Measurements from ENCODE around the gene POTEB2. TPM values are rescaled to one million over a fixed set of nuclear protein-coding genes. Genes with fewer than 3 reads are reported as not detected.
"Not testable (repeated sequence)": the region's sequence is repeated elsewhere in the genome, so short reads cannot be mapped to it uniquely, and the experiment has no call there.

POTEB2 gene
- total RNA-seq = not detected

DNA sequence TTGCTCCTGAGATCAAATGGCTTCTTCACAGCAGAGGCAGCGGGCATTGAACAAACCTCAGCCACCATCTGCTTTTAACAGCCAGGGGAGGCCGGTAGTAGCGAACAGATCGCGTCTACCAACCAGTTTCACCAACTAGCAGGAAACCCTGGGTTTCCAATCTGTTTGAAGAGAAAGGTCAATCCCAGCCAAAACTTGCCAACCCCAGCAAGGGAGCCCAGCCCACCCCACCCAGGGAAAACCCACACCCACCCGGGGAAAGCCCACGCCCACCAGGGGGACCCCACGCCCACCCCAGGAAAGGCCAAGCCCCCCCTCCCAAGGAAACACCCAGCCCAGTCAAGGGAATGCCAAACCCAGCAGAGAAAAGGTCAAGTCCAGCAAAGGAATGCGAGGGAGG is at the start of gene POTEB2:
Gene POTEB2 (minus strand): TSS at position 101 of the 400 bp plus-strand sequence. CDS start 33 bp downstream, at position 68.
- not testable (repeated sequence) for H3K4me1 ChIP-seq, H3K9me3 ChIP-seq, H3K36me3 ChIP-seq, ATAC-seq, H3K27ac ChIP-seq, H3K27me3 ChIP-seq, H3K4me3 ChIP-seq
- WGBS, 2 donors (ENCODE audit: low coverage in 1 of 2) = no CpG with 5 or more reads among the region's 9 CpGs

DNA sequence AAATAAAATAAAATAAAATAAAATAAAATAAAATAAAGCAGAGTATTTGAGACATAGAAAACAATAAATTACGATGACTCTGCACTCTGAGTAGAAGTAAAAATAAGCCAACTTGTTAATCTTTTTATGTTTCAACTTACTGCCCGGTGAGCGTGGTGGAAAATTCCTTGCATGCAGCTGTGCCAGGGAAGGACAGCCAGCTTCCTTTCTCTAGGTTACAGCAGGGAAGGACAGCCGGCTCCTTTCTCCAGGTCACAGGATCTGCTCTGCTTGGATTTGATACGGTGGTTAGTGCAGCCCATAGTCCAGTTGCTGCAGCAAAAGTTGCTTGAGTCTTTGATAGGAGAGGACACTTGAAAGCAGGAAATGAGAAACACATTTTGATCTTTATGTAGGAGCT is 13.8 kb upstream of the POTEB2 start:
- not testable (repeated sequence) for H3K27me3 ChIP-seq, H3K4me1 ChIP-seq, H3K27ac ChIP-seq, H3K9me3 ChIP-seq, H3K36me3 ChIP-seq, ATAC-seq, H3K4me3 ChIP-seq
- WGBS, 2 donors (ENCODE audit: low coverage in 1 of 2) = no CpG with 5 or more reads among the region's 5 CpGs

DNA sequence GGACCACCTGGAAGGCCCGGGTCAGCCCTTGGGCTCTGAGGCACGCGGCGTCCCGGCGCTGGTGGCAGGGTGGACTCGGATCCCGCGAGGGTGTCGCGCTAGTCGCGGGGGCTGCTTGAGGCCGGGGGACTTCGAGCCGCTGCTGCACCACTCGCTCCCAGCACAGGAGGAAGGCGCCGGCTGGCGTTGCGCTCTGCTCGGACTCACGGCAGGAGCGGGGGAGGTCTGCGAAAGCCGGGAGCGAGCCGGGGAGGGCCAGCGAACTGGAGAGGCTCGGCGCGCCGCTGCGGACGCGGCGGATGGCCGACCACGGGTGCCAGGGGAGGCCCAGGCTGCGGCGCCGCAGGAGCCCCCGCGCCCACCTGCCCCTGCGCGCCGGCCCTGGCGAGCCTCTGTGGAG is 12.3 kb upstream of the POTEB2 start:
- not testable (repeated sequence) for H3K27ac ChIP-seq, ATAC-seq, H3K36me3 ChIP-seq, H3K27me3 ChIP-seq, H3K4me1 ChIP-seq, H3K9me3 ChIP-seq, H3K4me3 ChIP-seq
- no CpG with 5 or more reads among the region's 48 CpGs for WGBS, 2 donors (ENCODE audit: low coverage in 1 of 2)

DNA sequence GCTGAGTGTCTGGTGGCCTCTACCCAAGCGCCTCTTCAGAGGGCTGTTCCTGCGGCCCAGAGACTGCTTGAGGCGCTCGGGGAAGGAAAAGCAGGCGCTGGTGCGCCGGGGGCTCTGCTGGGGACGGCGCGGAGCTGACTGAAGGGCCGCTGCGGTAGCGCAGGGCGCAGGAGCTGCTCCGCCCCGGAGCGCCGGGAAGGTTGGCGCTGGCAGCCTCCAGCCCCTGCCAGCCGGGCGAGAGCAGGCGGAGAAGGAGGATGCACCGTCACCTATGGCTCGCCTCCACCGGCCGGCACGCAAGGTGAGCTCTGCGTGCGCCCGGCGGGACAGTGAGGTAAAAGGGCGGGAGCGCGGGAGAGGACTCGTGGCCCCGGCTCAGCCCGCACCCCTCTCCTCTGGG is 11.7 kb upstream of the POTEB2 start:
- ATAC-seq, H3K27me3 ChIP-seq, H3K9me3 ChIP-seq, H3K36me3 ChIP-seq, H3K4me3 ChIP-seq, H3K4me1 ChIP-seq, H3K27ac ChIP-seq: not testable (repeated sequence)
- WGBS, 2 donors (ENCODE audit: low coverage in 1 of 2) = no CpG with 5 or more reads among the region's 37 CpGs

Small RNAs within 50 kb of the gene (small RNA-seq; reads per million reads assigned to genes)
- 0 reads per million in 4 donors for gene AC012414.2
- 0 reads per million in 4 donors for gene MIR3118-2
- 0 reads per million in 4 donors for gene RNU6-749P
- gene ZNF519P2 = 0 reads per million in 4 donors

Data from gastroesophageal sphincter (tissue), 4 donors.